ENCODE data around the gene MPG.

- no peak for TF ChIP-seq CTCF (IDR thresholded peaks at IDR 0.05)
- TF ChIP-seq POLR2A (IDR thresholded peaks at IDR 0.05): no peak
- TF ChIP-seq EP300 (IDR thresholded peaks at IDR 0.05): no peak
Measured at GRCh38 chr16:114327-114726, 36.3 kb downstream of the MPG start.

All from sigmoid colon (tissue), 4 donors.